ENCODE results near the gene FBLN5. TPM values are rescaled to one million over a fixed set of nuclear protein-coding genes. Genes with fewer than 3 reads are reported as not detected.

Gene FBLN5
- total RNA-seq, 2 experiments from 2014 or later, result 1.3 to 1.4 TPM

GRCh38 chr14:91893669-91894068, 53.8 kb downstream of the FBLN5 start:
- intact Hi-C loops (cut with micrococcal nuclease), result loop anchor here (5.0 kb wide), 1 partner anchor 166 kb away; no protein-coding TSS in a partner anchor
- no peak overlapping the region for H3K4me3 Mint-ChIP-seq
- H3K4me1 Mint-ChIP-seq (ENCODE audit: low read depth), result peaks cover 50% of the 10 kb centered on the region
- POLR2A ChIA-PET, result interaction anchor here (0.8 to 0.9 kb wide), 2 partner anchors 27 to 107 kb away, joined by 3 to 5 read pairs; no protein-coding TSS in a partner anchor
- ATAC-seq (peak; percentile 48), DNase-seq (peak; percentile 61)
- CTCF ChIA-PET, result interaction anchor here (0.8 to 2.0 kb wide), 13 partner anchors 17 to 143 kb away, joined by 3 to 5 read pairs (median 3); no protein-coding TSS in a partner anchor
- H3K27me3 Mint-ChIP-seq, result no peaks in the 10 kb centered on the region
- H3K27ac Mint-ChIP-seq, result peak overlapping the region; percentile 76
- H3K9me3 Mint-ChIP-seq, result no peaks in the 10 kb centered on the region
- no peak for TF ChIP-seq CTCF (IDR thresholded peaks at IDR 0.05)
- no peaks in the 10 kb centered on the region for H3K36me3 Mint-ChIP-seq (ENCODE audit: low read depth)

DNA sequence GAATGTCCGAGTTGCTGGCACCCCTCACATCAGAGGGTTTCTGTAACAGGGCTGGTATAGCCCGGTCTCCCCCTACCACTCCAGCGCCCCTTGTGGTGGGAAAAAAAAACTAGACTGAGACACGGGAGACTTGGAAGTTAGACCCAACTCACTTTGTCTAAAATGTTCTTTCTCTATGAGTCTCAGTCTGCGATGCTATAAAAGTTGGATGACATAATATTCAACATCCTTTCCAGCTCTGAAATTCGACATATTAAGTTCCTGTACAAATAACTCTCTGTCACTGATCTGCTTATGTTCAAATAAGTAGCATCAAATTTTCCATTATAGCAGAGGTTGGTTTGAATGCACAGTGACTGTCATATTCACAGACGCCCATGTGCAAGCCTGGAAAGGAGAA, 54.5 kb downstream of the FBLN5 start:
- Mint-ChIP-seq H3K36me3 (ENCODE audit: low read depth) (no peaks in the 10 kb centered on the region), H3K9me3 (no peaks in the 10 kb centered on the region), H3K4me1 (ENCODE audit: low read depth) (peaks cover 52% of the 10 kb centered on the region), H3K27me3 (no peaks in the 10 kb centered on the region), H3K4me3 (no peak overlapping the region), H3K27ac (peak overlapping the region; percentile 76)
- POLR2A ChIA-PET, result interaction anchor here (0.5 to 2.0 kb wide), 4 partner anchors 10 to 666 kb away, joined by 3 to 5 read pairs (median 4); no protein-coding TSS in a partner anchor
- ATAC-seq (peak; percentile 52), DNase-seq (peak; percentile 24)
- CTCF ChIA-PET, result interaction anchor here (0.8 to 2.0 kb wide), 13 partner anchors 18 to 143 kb away, joined by 3 to 5 read pairs (median 3); no protein-coding TSS in a partner anchor
- intact Hi-C loops (cut with micrococcal nuclease), result loop anchor here (5.0 kb wide), 1 partner anchor 166 kb away; no protein-coding TSS in a partner anchor
- TF ChIP-seq CTCF (IDR thresholded peaks at IDR 0.05), result peak; percentile 66

DNA sequence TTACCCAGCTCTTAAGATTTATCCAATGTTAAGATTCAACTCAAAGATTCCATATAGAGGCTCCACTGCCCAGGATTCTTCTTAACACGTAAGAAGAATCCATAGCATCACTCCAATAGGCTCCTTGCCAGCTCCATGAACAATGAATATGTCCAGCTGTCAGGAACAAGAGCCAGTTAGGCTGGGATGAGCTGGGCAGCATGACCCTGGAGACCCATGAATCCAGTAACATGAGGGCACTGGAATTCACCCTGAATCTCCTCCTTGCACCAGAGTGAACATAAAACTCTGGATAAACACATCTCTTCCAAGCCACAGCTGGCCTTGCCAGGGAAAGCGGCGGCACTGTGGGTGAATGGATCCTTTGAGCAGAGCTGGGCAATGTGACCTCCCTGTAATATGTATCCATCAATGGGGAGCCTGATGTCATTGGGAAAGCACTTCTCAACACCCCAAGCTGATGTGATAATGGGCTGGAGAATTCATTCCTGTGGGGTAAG, 55.7 kb downstream of the FBLN5 start:
- CTCF ChIA-PET, result interaction anchor here (0.8 to 1.3 kb wide), 7 partner anchors 8 to 26 kb away, joined by 3 to 5 read pairs (median 3); partner anchors contain the start of gene TC2N
- H3K4me3 Mint-ChIP-seq, result no peak overlapping the region
- peaks cover 54% of the 10 kb centered on the region for H3K4me1 Mint-ChIP-seq (ENCODE audit: low read depth)
- no peak overlapping the region for H3K27ac Mint-ChIP-seq
- DNase-seq, result no peak
- POLR2A ChIA-PET, result interaction anchor here (0.6 to 2.0 kb wide), 6 partner anchors 8 to 498 kb away, joined by 3 to 5 read pairs (median 4); partner anchors contain the start of gene TC2N
- no peak for TF ChIP-seq CTCF (IDR thresholded peaks at IDR 0.05)
- intact Hi-C loops (cut with micrococcal nuclease), result loop anchor here (5.0 kb wide), 1 partner anchor 164 kb away; no protein-coding TSS in a partner anchor
- no peaks in the 10 kb centered on the region for H3K27me3 Mint-ChIP-seq
- no peaks in the 10 kb centered on the region for H3K9me3 Mint-ChIP-seq
- ATAC-seq, result no peak
- no peaks in the 10 kb centered on the region for H3K36me3 Mint-ChIP-seq (ENCODE audit: low read depth)

DNA sequence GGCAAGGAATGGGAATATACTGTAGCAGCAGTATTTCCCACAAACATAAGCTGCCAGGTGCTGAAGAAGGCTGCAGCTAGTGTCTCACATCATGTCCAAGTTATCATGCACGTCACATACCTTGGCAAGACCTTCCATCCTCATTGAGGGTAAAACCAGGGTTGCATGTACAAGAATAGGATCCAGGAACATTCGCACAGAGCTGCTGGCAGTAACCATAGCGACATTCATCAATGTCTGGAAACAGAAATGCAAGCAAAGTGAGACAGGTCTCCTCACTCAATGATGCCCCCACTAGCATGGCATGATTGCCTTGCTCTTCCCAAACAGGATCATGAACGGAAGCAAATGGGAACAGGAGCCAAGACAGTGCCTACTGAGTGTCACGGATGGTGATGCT, 56.4 kb downstream of the FBLN5 start:
- H3K4me3 Mint-ChIP-seq, result no peak overlapping the region
- H3K4me1 Mint-ChIP-seq (ENCODE audit: low read depth), result peaks cover 55% of the 10 kb centered on the region
- no peaks in the 10 kb centered on the region for H3K9me3 Mint-ChIP-seq
- ATAC-seq (no peak), DNase-seq (no peak)
- TF ChIP-seq CTCF (IDR thresholded peaks at IDR 0.05), result no peak
- no peaks in the 10 kb centered on the region for H3K36me3 Mint-ChIP-seq (ENCODE audit: low read depth)
- intact Hi-C loops (cut with micrococcal nuclease), result loop anchor here (5.0 kb wide), 1 partner anchor 164 kb away; no protein-coding TSS in a partner anchor
- no peak overlapping the region for H3K27ac Mint-ChIP-seq
- ChIA-PET POLR2A (interaction anchor here (0.7 to 1.3 kb wide), 5 partner anchors 9 to 498 kb away, joined by 3 to 5 read pairs (median 4); partner anchors contain the start of gene TC2N), CTCF (interaction anchor here (0.8 to 1.0 kb wide), 4 partner anchors 8 to 27 kb away, joined by 3 read pairs; no protein-coding TSS in a partner anchor)
- no peaks in the 10 kb centered on the region for H3K27me3 Mint-ChIP-seq

All from activated CD8-positive, alpha-beta T cell treated with anti-CD3 and anti-CD28 coated beads for 36 hours (primary cell).